ENCODE data around the gene OGDH.
"Not testable (repeated sequence)": the region's sequence is repeated elsewhere in the genome, so short reads cannot be mapped to it uniquely, and the experiment has no call there.

The OGDH gene

GRCh38 chr7:44713141-44713540, 106.7 kb downstream of the OGDH start:
- no peak for TF ChIP-seq CTCF (IDR thresholded peaks at IDR 0.05)
- DNase-seq (ENCODE audit: low spot score), result no peak
- Histone ChIP-seq H3K4me3 (no peak overlapping the region), H3K27ac (no peak overlapping the region)

- H3K27ac ChIP-seq, result no peak overlapping the region
- TF ChIP-seq CTCF (IDR thresholded peaks at IDR 0.05), result no peak
- no peak for DNase-seq (ENCODE audit: low spot score)
- H3K4me3 ChIP-seq, result no peak overlapping the region
Measured at GRCh38 chr7:44713680-44714335, 107.4 kb downstream of the OGDH start.

- Histone ChIP-seq H3K4me3 (no peak overlapping the region), H3K27ac (no peak overlapping the region)
- no peak for TF ChIP-seq CTCF (IDR thresholded peaks at IDR 0.05)
- DNase-seq (ENCODE audit: low spot score), result no peak
Measured at GRCh38 chr7:44716205-44716604, 109.8 kb downstream of the OGDH start.

- H3K4me3 ChIP-seq, result no peak overlapping the region
- H3K27ac ChIP-seq, result no peak overlapping the region
- no peak for DNase-seq (ENCODE audit: low spot score)
- no peak for TF ChIP-seq CTCF (IDR thresholded peaks at IDR 0.05)
Measured at GRCh38 chr7:44720301-44720700, 113.9 kb downstream of the OGDH start.

GRCh38 chr7:44724276-44724675, 117.8 kb downstream of the OGDH start:
- Histone ChIP-seq H3K27ac (no peak overlapping the region), H3K4me3 (no peak overlapping the region)
- TF ChIP-seq CTCF (IDR thresholded peaks at IDR 0.05), result no peak
- DNase-seq (ENCODE audit: low spot score), result no peak

GRCh38 chr7:44726250-44726649, 119.8 kb downstream of the OGDH start:
- H3K27ac ChIP-seq; H3K4me3 ChIP-seq; DNase-seq (ENCODE audit: low spot score): not testable (repeated sequence)

- no peak for TF ChIP-seq CTCF (IDR thresholded peaks at IDR 0.05)
- Histone ChIP-seq H3K4me3 (no peak overlapping the region), H3K27ac (peak overlapping the region in 1 of 2 donors; percentile 45)
- no peak for DNase-seq (ENCODE audit: low spot score)
Measured at GRCh38 chr7:44727158-44727936, 120.9 kb downstream of the OGDH start.

Measured in coronary artery (tissue), 2 donors.